Activated naive CD8-positive, alpha-beta T cell treated with anti-CD3 and anti-CD28 coated beads, Interleukin-2, amount 10 ng/mL, durations not matched to agents 7 days and 5 days (primary cell): Measurements from ENCODE around the gene TRIM10. TPM values are rescaled to one million over a fixed set of nuclear protein-coding genes. Genes with fewer than 3 reads are reported as not detected.
"Not testable (repeated sequence)": the region's sequence is repeated elsewhere in the genome, so short reads cannot be mapped to it uniquely, and the experiment has no call there.

Source experiments
- ATAC-seq: fragments of 150-1000 bp; cut with Tn5 transposase; one replicate; pipeline ENCODE4 v1.10.0; 2021; ENCODE audit warnings: low read depth, moderate library complexity
- POLR2A ChIA-PET: fragments of 350-600 bp; sonication (Branson Sonifier 250); formaldehyde crosslinking; loops from one replicate; lab custom pipeline; 2021; ENCODE audit warnings: antibody characterized with exemption; lab: Charles Lee
- DNase-seq: peaks from one replicate; pipeline ENCODE4 v3.0.0; 2021
- H3K27ac Mint-ChIP-seq: one replicate; pipeline ENCODE4 v1.8.0; 2022; ENCODE audit warnings: mild to moderate bottlenecking, mixed read lengths
- H3K27me3 Mint-ChIP-seq: one replicate; pipeline ENCODE4 v1.8.0; 2022; ENCODE audit warnings: mild to moderate bottlenecking, moderate library complexity, mixed read lengths
- H3K36me3 Mint-ChIP-seq: one replicate; pipeline ENCODE4 v1.8.0; 2021; ENCODE audit warnings: mild to moderate bottlenecking, mixed read lengths
- H3K4me1 Mint-ChIP-seq: one replicate; pipeline ENCODE4 v1.8.0; 2021; ENCODE audit warnings: mixed read lengths
- H3K4me3 Mint-ChIP-seq: one replicate; pipeline ENCODE4 v1.8.0; 2022; ENCODE audit warnings: mild to moderate bottlenecking, moderate library complexity, mixed read lengths
- H3K9me3 Mint-ChIP-seq: one replicate; pipeline ENCODE4 v1.8.0; 2021; ENCODE audit warnings: mixed read lengths
- total RNA-seq, 2 experiments: library from RNA; stranded (reverse); gene quantifications; one replicate each; pipeline ENCODE4 v1.2.3, GENCODE V29; 2021

Gene TRIM10
- total RNA-seq, 2 experiments from 2014 or later = not detected

DNA sequence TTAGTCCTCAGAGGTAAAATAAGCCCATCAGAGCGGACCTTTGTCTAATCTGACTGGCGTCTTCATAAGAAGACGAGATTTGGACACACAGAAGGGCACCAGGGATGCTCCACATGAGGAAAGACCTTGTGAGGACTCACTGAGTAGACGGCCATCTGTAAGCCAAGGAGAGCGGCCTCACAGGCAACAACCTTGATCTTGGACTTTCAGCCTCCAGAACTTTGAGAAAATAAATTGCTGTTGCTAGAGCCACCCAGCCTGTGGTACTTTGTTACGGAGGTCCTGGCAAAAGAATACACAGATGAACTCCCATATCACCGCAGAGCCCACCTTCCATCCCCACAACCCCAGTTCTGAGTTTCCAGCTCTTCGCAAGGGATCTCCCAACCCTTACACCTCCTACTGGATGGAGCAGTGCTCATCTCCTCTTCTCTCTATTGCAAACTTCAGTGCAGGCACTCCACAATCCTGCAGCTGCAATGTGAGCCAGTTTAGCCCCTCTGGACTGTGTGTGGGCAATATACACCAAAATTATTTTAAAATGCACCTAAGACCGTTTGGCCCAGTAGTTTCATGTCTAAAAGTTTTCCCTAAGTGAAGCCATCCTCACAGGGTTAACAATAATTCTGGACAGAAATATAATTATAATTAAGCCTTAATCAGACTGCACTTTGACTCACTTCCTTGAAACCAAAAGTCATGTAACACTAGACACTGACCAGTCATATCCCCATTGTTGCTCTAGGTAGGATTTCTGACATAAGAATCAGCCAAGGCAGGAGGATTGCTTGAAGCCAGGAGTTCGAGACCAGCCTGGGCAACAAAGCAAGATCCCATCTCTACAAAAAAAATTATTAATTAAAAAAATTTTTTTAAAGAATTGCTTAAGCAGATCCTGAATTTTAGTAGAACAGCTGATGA, 39.3 kb downstream of the TRIM10 start:
- no peak overlapping the region for H3K4me3 Mint-ChIP-seq
- H3K27ac Mint-ChIP-seq = no peak overlapping the region
- no peaks in the 10 kb centered on the region for H3K36me3 Mint-ChIP-seq
- DNase-seq (no peak), ATAC-seq (no peak)
- H3K4me1 Mint-ChIP-seq = no peaks in the 10 kb centered on the region
- POLR2A ChIA-PET = no interaction called here
- no peaks in the 10 kb centered on the region for H3K9me3 Mint-ChIP-seq
- peaks cover 42% of the 10 kb centered on the region for H3K27me3 Mint-ChIP-seq

DNA sequence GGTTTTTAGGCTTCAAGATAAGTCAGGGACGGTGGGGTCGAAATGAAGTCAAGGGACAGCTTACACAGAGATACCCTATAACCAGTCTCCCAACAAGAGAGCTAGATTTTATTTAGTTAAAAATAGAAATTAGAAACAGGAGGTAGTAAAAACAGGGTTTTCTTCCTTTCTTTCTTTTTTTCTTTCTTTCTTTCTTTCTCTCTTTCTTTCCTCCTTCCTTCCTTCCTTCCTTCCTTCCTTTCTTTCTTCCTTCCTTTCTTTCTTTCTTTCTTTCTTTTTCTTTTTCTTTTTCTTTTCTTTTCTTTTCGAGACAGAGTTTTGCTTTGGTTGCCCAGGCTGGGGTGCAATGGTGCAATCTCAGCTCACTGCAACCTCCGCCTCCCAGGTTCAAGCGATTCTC, 42.3 kb downstream of the TRIM10 start:
- POLR2A ChIA-PET = not testable (repeated sequence)

DNA sequence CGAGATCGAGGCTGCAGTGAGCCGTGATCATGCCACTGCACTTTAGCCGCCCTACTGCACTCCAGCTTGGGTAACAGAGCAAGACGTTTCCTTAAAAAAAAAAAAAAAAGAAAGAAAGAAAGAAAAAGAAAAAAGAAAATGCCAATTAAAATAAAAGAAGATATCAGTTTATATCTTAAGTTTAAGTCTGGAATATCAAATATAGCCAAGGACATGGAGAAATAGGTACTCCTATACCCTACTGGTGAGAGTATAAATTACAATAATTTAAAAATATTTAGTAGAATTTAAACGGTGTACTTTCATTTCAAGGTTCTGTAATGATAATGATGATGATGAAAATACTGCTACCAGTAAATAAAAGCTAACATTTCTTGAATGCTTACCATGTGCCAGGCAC, 44.3 kb downstream of the TRIM10 start:
- ATAC-seq (no peak), DNase-seq (no peak)
- H3K4me1 Mint-ChIP-seq = peaks cover 4% of the 10 kb centered on the region
- H3K27me3 Mint-ChIP-seq = peaks cover 46% of the 10 kb centered on the region
- no peaks in the 10 kb centered on the region for H3K9me3 Mint-ChIP-seq
- POLR2A ChIA-PET = no interaction called here
- H3K4me3 Mint-ChIP-seq = no peak overlapping the region
- no peaks in the 10 kb centered on the region for H3K36me3 Mint-ChIP-seq
- no peak overlapping the region for H3K27ac Mint-ChIP-seq

More for the DNA sequence above, 42.3 kb downstream of the TRIM10 start:
- ATAC-seq, DNase-seq, H3K4me1 Mint-ChIP-seq, H3K27ac Mint-ChIP-seq, H3K9me3 Mint-ChIP-seq, H3K4me3 Mint-ChIP-seq, H3K36me3 Mint-ChIP-seq: not testable (repeated sequence)
- H3K27me3 Mint-ChIP-seq = peaks cover 46% of the 10 kb centered on the region

DNA sequence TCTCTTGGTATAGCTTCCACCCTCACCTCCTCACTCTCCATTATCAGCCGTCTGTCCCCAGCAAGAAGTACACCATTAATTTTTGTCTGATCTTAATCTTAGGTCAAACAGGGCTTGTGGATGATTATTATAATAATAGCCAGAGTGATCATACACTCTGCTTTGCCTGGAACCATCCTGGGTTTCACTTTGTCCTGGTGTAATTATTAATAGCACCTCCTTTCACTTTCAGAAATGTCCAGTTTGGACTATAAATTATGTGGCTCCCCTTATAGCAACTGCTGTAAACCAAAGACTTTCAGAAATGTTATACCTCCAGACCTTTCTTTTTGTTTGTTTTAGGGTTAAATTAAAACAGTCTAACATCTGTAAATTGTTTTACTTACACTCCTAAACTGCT, 47.2 kb downstream of the TRIM10 start:
- peaks cover 1% of the 10 kb centered on the region for H3K36me3 Mint-ChIP-seq
- DNase-seq (no peak), ATAC-seq (no peak)
- no peak overlapping the region for H3K4me3 Mint-ChIP-seq
- H3K27me3 Mint-ChIP-seq = peaks cover 50% of the 10 kb centered on the region
- peaks cover 6% of the 10 kb centered on the region for H3K4me1 Mint-ChIP-seq
- no peaks in the 10 kb centered on the region for H3K9me3 Mint-ChIP-seq
- no peak overlapping the region for H3K27ac Mint-ChIP-seq
- POLR2A ChIA-PET = no interaction called here

DNA sequence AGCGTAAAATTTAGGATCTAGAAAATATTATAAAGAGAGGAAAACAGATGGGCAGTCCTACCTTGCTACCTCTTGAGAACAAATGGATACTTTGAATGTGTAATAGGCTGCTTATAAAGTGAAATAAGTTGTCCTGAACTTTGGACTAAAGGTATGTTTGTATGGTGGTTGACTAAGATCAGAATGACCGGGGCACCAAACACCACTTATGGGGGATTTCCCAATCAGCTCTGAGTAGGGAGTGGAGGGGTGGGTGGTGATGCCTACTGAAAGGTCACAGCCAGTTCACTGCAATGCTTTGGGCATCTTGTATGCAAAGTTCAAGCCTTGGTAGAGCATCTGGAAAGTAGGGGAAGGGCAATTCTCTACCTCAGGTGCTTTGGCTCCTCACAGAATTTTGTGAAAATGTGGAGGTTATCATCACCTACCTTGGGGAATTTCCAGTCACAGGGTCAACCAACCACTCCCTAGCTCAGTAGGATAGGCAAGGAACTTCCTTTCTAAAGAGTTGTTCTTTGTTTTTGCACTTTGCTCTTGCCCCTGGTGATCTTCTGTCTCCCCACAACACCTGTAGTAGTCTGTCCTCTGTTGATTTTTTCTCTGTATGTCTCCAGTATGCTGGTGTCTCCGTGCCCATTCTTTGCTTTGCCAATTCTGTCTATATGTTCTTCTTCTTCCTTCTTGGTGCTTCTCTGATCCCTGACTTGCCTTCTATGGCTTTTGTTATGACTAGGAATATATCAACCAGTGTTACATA, 47.8 kb downstream of the TRIM10 start, which contains the start of gene TRIM31:
Gene TRIM31, minus strand, starts transcription at position 88 of the 757 bp plus-strand sequence. CDS start 285 bp downstream, outside the sequence.
- Mint-ChIP-seq H3K36me3 (peaks cover 1% of the 10 kb centered on the region), H3K27ac (no peak within 1 kb of the TSS), H3K4me3 (no peak within 1 kb of the TSS), H3K27me3 (peaks cover 56% of the 10 kb centered on the region), H3K9me3 (no peaks in the 10 kb centered on the region), H3K4me1 (peaks cover 10% of the 10 kb centered on the region)
- POLR2A ChIA-PET = no interaction called here
- no peak for DNase-seq
- ATAC-seq = no peak

DNA sequence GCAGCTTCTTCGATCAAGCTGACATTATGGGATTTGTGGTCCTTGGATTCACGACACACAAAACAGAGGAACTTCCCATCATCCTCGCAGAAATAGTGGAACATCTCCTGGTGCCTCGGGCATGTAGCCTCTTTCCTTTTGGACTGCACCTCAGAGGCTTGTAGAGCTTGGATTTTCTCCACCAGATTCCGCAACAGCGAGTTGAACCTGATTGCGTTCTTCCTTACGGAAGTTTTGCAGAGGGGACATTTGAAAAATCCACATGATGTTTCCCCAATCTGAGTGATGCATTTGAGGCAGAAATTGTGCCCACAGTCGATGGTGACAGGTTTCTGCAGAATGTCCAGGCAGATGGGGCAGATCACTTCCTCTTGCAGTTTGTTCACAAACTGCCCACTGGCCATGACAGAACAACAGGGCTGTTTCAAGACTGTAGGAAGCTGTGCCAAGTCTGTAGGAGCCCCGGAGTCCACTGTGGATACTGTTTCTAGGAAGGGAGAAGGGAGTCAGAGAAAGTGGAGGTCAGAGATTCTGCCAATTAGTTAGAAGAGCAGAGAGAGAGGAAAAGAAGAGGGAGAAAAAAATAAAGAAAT, 48.5 kb downstream of the TRIM10 start:
- POLR2A ChIA-PET = no interaction called here
- ATAC-seq = no peak
- H3K9me3 Mint-ChIP-seq = no peaks in the 10 kb centered on the region
- DNase-seq = no peak
- H3K27ac Mint-ChIP-seq = no peak overlapping the region
- peaks cover 15% of the 10 kb centered on the region for H3K4me1 Mint-ChIP-seq
- peaks cover 1% of the 10 kb centered on the region for H3K36me3 Mint-ChIP-seq
- no peak overlapping the region for H3K4me3 Mint-ChIP-seq
- H3K27me3 Mint-ChIP-seq = peaks cover 59% of the 10 kb centered on the region

DNA sequence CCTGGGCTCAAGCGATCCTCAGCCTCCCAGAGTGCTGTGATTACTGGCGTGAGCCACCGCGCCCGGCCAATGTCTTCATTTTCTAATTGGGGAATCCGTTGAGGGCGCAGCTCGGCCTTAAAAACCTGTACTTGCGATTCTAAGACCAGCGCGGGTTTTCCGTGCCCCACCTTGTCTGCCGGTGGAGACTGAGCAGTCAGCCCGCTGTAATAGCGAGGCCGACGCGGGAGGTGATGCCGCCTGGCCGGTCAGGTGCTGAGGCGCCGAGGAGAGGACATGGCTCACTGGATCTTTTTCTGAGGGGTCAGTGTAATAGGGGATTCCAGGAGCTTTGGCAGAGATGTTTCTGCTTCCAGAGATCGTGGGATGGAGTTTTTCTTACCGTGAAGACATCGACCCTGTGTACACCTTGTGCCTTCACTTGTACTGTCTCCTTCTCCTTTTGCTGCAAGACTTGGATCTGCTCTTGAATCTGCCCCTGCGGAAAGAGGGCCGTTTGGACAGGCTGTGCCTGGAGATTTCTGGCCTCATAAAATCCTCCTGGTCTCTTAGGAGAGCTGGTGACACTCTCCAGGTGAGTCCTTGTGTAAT, 49.6 kb downstream of the TRIM10 start:
- Mint-ChIP-seq H3K36me3 (peaks cover 1% of the 10 kb centered on the region), H3K9me3 (no peaks in the 10 kb centered on the region), H3K27ac (no peak overlapping the region), H3K4me3 (no peak overlapping the region), H3K27me3 (peaks cover 64% of the 10 kb centered on the region), H3K4me1 (peaks cover 15% of the 10 kb centered on the region)
- DNase-seq (no peak), ATAC-seq (no peak)
- POLR2A ChIA-PET = no interaction called here

DNA sequence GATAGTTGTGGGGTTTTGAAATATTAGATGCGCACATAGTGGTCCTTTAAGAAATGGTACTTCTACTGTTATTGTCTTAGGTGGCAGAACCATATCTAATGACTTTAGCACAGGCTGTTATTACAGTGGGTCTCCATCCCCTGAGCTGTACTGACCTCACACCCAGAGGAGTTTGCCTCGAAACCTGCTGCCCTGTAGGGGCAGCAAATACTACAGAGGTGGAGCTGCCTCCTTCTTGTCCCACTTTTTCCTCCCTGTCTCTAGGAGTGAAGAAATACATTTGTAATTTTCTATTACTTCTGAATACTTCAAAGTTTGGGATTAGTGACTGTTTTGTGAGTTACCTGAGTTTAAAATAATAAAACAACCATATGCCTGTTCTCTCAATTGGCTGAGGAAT, 56.4 kb downstream of the TRIM10 start:
- no peak overlapping the region for H3K27ac Mint-ChIP-seq
- H3K4me1 Mint-ChIP-seq = peaks cover 39% of the 10 kb centered on the region
- POLR2A ChIA-PET = no interaction called here
- H3K27me3 Mint-ChIP-seq = peaks cover 62% of the 10 kb centered on the region
- H3K4me3 Mint-ChIP-seq = no peak overlapping the region
- no peaks in the 10 kb centered on the region for H3K9me3 Mint-ChIP-seq
- no peaks in the 10 kb centered on the region for H3K36me3 Mint-ChIP-seq
- DNase-seq = no peak
- ATAC-seq = no peak

DNA sequence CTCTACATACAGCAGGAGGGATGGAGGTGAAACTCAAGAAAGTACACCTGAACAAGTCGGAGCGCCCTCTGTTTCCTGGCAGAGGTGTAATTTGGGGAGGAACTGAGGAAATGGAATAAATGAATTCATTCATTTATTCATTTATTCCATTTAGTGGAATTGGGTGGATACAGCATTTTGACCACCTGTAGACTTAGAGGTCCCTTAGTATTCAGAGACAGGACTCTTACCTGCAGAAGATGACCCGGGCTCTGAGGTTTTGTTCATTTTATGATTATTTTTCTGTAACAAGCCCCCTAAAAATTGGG, 57.2 kb downstream of the TRIM10 start:
- ATAC-seq (no peak), DNase-seq (no peak)
- H3K9me3 Mint-ChIP-seq = no peaks in the 10 kb centered on the region
- peaks cover 37% of the 10 kb centered on the region for H3K4me1 Mint-ChIP-seq
- POLR2A ChIA-PET = interaction anchor here (0.6 to 1.4 kb wide), 4 partner anchors 27 to 1182 kb away, joined by 3 to 5 read pairs (median 4); partner anchors contain the start of gene POLR1H
- peaks cover 66% of the 10 kb centered on the region for H3K27me3 Mint-ChIP-seq
- H3K36me3 Mint-ChIP-seq = no peaks in the 10 kb centered on the region
- H3K4me3 Mint-ChIP-seq = peak overlapping the region; percentile 89
- H3K27ac Mint-ChIP-seq = no peak overlapping the region

DNA sequence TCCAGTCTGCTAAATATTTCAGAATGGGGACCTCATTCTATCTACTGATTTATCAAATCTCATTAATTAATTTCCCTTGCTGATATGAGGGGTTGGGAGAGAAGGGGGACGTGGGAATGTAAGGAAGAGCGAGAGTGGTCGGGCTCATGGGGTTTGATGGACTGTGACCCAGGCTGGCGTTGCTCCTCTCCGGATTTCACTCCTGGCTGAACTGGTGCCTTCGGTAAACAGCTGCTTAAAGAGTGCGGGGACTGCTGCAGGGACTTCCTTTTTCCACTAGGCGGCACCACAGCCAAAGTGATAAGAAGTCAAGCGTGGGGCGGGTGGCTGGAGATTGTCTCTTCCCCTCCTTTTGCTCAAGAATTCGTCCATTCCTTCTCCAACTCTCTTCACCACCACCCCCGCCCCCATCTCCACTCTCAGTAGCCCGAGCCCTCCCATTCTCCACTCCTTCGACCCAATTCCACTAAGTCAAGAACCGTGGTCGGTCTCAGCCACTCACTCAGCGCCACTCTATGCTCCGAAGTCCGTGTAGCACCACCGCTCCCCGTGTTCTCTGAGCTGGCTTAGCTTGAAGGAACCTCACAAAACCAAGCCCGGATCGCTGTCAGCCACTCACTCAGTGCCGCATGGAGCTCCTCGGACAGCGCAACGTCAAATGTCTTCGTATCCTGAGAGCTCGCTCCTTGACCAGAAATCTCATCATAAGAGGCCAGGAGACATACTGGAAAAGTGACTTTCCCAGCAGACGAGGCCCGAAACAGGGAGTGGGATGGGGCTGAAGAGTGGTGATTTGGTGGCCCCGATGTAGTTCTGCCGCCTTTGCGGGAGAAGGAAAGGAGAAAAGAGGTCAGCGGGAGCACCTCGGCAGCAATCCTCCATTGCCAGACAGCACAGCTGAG, 57.8 kb downstream of the TRIM10 start:
- peak; percentile 84 for ATAC-seq
- no peak overlapping the region for H3K27ac Mint-ChIP-seq

DNA sequence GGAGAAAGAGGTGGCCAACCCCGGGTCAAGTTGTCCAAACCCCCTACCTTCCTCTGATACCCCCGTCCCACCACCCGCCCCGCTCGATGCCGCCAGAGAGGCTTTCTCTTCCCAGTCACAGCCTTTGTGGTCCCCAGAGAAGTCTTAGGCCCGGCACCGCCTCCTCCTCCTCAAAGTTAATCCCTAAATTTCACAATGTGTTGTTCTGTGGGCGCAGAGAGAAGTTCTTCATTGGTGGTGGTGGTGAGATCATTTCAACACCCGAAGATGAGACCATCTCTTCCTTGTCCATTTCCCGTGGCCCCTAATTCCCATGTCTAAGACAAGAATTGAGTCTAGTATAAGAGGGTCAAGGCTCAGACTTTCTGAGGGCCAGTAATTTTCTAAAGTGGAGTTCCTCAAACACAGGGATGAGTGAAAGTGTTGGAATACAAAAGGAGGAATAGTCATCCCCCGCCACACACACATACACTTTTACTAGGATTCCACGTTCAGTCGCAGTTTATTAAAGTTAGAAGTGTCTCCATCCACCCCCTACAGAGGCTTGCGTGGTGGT, 58.5 kb downstream of the TRIM10 start:
- POLR2A ChIA-PET = interaction anchor here (1.0 to 1.7 kb wide), 5 partner anchors 24 to 42 kb away, joined by 3 to 7 read pairs (median 3); partner anchors contain the start of gene POLR1H
- peak; percentile 2 for ATAC-seq
- peak; percentile 38 for DNase-seq
- Mint-ChIP-seq H3K27me3 (peaks cover 66% of the 10 kb centered on the region), H3K36me3 (no peaks in the 10 kb centered on the region), H3K27ac (no peak overlapping the region), H3K4me3 (peak overlapping the region; percentile 89), H3K4me1 (peaks cover 38% of the 10 kb centered on the region), H3K9me3 (no peaks in the 10 kb centered on the region)

More for the DNA sequence above, 57.8 kb downstream of the TRIM10 start:
- no peaks in the 10 kb centered on the region for H3K9me3 Mint-ChIP-seq
- peak; percentile 78 for DNase-seq
- H3K4me3 Mint-ChIP-seq = peak overlapping the region; percentile 89
- H3K36me3 Mint-ChIP-seq = no peaks in the 10 kb centered on the region
- peaks cover 67% of the 10 kb centered on the region for H3K27me3 Mint-ChIP-seq
- POLR2A ChIA-PET = interaction anchor here (0.6 to 1.4 kb wide), 8 partner anchors 24 to 1181 kb away, joined by 3 to 5 read pairs (median 3); partner anchors contain the start of genes POLR1H and PPP1R11
- H3K4me1 Mint-ChIP-seq = peaks cover 36% of the 10 kb centered on the region
